CD4-positive, alpha-beta T cell treated with Interferon gamma for 1 hour (primary cell): Measurements from ENCODE around the gene PLEKHS1.

ENCODE experiments used
- DNase-seq: peaks from one replicate; pipeline ENCODE4 v3.0.0-alpha.2; 2020

Gene PLEKHS1

GRCh38 chr10:113751181-113751732 is at the start of gene PLEKHS1:
Gene PLEKHS1, plus strand, starts transcription at chr10:113751682. Its CDS starts 3,596 bp downstream, at chr10:113755278.
- DNase-seq, result no peak

GRCh38 chr10:113704637-113705343 is 46.7 kb upstream of the PLEKHS1 start:
- no peak for DNase-seq

- no peak for DNase-seq
Observed at GRCh38 chr10:113705344-113705652, 46.2 kb upstream of the PLEKHS1 start.

DNA sequence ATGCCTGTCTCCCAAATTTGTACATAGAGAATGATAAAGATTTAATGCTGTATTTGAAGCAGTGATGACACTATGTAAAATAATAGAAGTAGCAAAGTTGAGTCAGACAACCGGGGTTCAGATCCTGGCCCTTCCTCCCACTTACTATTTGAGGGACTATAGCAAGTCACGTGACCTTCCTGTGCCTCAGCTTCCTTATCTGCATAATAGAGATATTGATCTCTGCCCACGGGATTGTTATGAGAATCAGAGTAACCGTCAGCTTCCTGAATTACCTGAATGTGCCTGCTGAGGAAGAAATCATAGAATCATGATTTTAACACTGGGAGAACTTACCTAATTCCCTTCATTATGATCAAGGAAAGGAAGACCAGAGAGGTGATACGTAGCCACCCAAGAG is 44.9 kb upstream of the PLEKHS1 start:
- DNase-seq, result no peak

- DNase-seq, result no peak
Observed at GRCh38 chr10:113708640-113709039, 42.8 kb upstream of the PLEKHS1 start.

DNA sequence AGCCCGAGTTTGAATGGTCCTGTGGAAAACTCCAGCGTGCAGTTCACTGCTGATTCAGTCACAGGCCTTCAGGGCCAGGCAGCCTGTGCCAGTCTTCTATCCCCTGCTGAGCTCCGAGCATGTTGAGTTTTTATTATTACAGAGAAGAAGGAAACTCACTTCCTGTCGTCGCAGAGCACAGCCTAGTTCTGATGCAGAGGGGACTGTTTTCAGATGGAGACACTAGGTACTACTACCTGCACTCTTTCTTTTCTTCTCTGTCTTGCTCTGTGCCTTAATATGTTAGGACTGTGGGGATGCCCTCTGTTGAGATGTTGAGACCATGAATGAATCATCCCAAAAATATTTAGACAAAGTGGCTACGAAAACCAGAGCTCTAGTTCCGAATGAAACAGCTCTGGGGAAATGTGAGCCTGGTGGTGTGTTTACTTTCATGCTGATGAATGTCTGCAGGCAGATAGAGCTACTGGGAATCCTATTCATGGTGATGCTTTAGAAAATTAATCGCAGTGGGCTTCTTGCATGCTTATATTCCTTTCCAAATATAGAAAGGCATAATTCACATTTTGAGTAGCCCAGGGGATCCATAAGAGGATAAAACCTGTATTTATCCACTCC is 42.2 kb upstream of the PLEKHS1 start:
- DNase-seq, result no peak

DNA sequence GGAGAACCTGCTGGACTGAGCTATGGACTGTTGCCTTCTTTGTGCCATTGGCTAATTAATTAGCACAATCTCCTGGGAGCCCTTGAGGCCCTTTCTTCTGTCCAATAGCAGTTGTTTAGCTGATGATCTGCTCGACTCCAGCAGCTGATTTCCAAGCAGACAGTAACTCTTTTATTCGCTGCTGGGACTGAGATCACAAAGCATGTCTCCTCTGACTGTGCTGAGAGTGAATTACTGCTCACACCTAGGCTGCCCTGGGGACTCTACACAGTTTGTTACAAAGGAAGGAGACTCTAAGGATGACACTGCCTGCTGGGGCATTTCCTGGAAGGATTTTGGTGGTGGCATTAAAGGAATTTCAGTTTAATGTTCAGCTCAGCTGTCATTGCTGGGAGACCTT is 40.3 kb upstream of the PLEKHS1 start:
- DNase-seq, result no peak

DNA sequence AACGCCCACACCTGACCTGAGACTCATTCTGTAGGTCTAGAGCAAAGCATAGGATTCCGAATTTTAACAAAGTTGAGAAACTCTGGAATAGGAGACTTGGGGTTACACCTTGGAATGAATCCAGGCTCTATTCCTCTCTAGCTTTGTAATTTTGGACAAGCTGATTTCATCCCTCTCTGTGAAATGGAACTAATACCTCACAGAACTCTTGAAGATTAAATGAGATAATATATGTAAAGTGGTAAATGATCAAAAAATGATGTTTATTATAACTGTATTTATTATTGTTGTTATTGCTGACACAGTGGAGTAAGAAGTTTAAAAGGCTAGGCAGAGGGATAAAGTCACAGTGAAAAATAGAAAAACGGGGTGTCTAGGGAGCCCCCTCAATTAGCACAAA is 39.5 kb upstream of the PLEKHS1 start:
- DNase-seq, result no peak

DNA sequence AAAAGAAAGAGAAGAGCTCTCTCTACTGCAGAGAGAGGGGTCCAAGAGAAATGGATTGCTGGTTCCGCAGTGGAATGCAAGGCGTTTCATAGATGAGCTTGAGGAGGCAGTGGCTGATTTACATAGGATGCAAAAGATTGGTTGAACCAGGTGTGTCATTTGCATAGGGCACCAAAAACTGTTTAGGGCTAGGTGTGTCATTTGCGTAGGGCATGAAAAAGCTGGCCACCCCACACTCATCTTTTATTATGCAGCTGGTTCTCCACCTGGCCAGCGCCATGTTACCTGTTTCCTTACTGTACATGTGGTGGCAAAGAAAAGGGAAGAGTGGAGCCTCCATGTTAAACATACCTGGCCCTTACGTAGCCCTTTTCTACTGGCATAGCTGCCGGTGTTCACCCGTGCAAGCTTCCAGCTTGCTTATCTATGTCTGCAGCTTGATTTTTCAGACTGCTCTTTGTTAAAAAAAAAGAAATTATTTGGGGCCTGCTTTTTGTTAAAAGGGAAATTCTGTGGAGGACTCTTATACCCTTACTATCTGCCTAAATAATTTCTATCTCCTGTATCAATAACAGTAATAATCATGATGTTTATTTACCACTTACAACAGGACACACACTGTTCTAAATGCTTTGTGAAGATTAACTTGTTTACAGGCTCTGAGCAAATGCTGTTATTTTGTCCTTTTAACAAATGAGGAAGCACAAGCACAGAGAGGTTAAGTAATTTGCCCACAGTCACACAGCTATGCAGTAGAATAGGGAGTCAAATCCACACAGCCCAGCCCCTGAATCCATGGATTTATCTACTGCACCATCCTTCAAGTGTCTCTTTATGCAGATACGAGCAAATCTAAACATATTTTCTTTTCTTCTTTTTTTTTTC is 38.5 kb upstream of the PLEKHS1 start:
- DNase-seq, result no peak

GRCh38 chr10:113713640-113713982 is 37.9 kb upstream of the PLEKHS1 start:
- no peak for DNase-seq

GRCh38 chr10:113716109-113716910 is 35.2 kb upstream of the PLEKHS1 start:
- DNase-seq, result no peak

GRCh38 chr10:113718969-113719822 is 32.3 kb upstream of the PLEKHS1 start:
- DNase-seq, result no peak

GRCh38 chr10:113720386-113720785 is 31.1 kb upstream of the PLEKHS1 start:
- no peak for DNase-seq

GRCh38 chr10:113732160-113732881 is 19.2 kb upstream of the PLEKHS1 start:
- DNase-seq, result no peak

DNA sequence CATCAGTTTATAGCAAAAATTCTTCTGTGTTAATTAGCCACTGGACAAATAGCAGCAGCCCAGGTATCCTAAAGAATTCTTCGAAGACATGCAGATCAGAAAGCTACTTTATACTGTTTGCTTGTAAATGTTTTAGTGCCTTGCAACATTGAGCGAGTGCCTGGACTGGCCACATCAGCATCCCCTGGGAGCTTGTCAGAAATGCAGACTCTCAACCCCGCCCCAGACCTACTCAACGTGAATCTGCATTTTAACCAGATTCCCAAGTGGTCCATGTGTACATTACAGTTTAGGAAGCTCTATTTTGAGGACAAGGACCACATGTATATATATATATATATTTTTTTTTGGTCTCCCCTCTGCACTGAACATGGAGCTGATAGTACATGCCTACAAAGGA is 18.5 kb upstream of the PLEKHS1 start:
- DNase-seq, result no peak

GRCh38 chr10:113733635-113734034 is 17.8 kb upstream of the PLEKHS1 start:
- DNase-seq, result no peak

GRCh38 chr10:113735913-113736312 is 15.6 kb upstream of the PLEKHS1 start:
- no peak for DNase-seq

- DNase-seq, result no peak
Observed at GRCh38 chr10:113736576-113736975, 14.9 kb upstream of the PLEKHS1 start.

- DNase-seq, result no peak
Observed at GRCh38 chr10:113739031-113739430, 12.5 kb upstream of the PLEKHS1 start.

DNA sequence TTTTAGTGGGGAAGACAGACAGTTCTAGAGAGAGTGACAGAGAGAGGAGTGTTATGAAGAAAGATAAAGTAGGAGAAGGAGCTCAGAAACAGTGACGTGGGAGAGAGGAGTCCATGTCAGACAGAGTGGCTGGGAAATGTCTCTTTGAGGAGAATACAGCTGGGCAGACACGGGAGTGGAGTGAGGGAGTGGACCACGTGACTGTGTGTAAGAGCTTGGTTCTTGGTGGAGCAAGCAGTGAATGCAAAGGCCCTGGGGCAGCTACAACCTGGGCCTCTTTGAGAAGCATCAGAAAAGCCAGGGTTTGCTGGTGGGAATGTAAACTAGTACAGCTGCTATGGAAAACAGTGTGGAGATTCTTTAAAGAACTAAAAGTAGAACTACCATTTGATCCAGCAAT is 11.9 kb upstream of the PLEKHS1 start:
- no peak for DNase-seq

DNA sequence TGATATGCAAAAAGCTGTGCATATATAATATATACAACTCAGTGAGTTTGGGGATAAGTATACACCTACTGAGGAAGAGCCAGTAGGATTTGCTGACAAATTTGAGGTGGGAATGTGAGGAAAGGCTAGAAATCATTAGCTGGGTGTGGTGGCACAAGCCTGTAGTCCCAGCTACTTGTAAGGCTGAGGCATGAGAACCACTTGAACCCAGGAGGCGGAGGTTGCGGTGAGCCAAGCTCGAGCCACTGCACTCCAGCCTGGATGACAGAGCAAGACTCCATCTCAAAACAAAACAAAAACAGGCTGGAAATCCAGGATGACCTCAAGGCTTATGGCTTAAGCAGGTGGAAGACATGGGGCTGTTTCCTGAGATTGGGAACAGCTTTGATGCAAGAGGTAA is 10.6 kb upstream of the PLEKHS1 start:
- DNase-seq, result no peak
